NCI-H2107 treated with DMSO at 0.1 percent for 48 hours (cell line): ENCODE data around the gene CHD2.
"Not testable (repeated sequence)": the region's sequence is repeated elsewhere in the genome, so short reads cannot be mapped to it uniquely, and the experiment has no call there.

Experiments used
- DNase-seq: peaks from one replicate; lab custom pipeline; 2025; ENCODE audit not compliant: unreplicated experiment; lab: John Stamatoyannopoulos, UW

The CHD2 gene

GRCh38 chr15:93046120-93046519 is 146.0 kb downstream of the CHD2 start:
- no peak for DNase-seq

- DNase-seq, result no peak
Measured at GRCh38 chr15:93046721-93047120, 146.6 kb downstream of the CHD2 start.

GRCh38 chr15:93047621-93048425 is 147.7 kb downstream of the CHD2 start:
- no peak for DNase-seq

- no peak for DNase-seq
Measured at GRCh38 chr15:93048426-93048721, 148.2 kb downstream of the CHD2 start.

- no peak for DNase-seq
Measured at GRCh38 chr15:93048759-93049161, 148.6 kb downstream of the CHD2 start.

GRCh38 chr15:93049233-93049632 is 149.1 kb downstream of the CHD2 start:
- no peak for DNase-seq

- no peak for DNase-seq
Measured at GRCh38 chr15:93049914-93050578, 149.9 kb downstream of the CHD2 start.

GRCh38 chr15:93050648-93051047 is 150.5 kb downstream of the CHD2 start:
- no peak for DNase-seq

- DNase-seq, result no peak
Measured at GRCh38 chr15:93051236-93052089, 151.3 kb downstream of the CHD2 start.

- DNase-seq, result no peak
Measured at GRCh38 chr15:93052090-93052879, 152.2 kb downstream of the CHD2 start.

GRCh38 chr15:93055211-93055610 is 155.1 kb downstream of the CHD2 start:
- no peak for DNase-seq

- no peak for DNase-seq
Measured at GRCh38 chr15:93056836-93057235, 156.7 kb downstream of the CHD2 start.

- DNase-seq, result no peak
Measured at GRCh38 chr15:93057618-93058017, 157.5 kb downstream of the CHD2 start.

GRCh38 chr15:93058128-93058527 is 158.0 kb downstream of the CHD2 start:
- no peak for DNase-seq

GRCh38 chr15:93058904-93059427 is 158.8 kb downstream of the CHD2 start:
- DNase-seq, result no peak

GRCh38 chr15:93059442-93059841 is 159.3 kb downstream of the CHD2 start:
- DNase-seq, result no peak

GRCh38 chr15:93060336-93061248 is 160.5 kb downstream of the CHD2 start:
- DNase-seq, result no peak

- DNase-seq, result not testable (repeated sequence)
Measured at GRCh38 chr15:93062628-93063261, 162.6 kb downstream of the CHD2 start.

GRCh38 chr15:93063262-93063671 is 163.1 kb downstream of the CHD2 start:
- no peak for DNase-seq
